ENCODE data around the gene PRDM5.

- TF ChIP-seq ZNF274 (IDR thresholded peaks at IDR 0.05; ENCODE audit: low read depth, low read length), result no peak
- no peak for TF ChIP-seq SUZ12 (IDR thresholded peaks at IDR 0.05; ENCODE audit: extremely low read depth, insufficient read depth, insufficient read length)
- TF ChIP-seq YY1 (IDR thresholded peaks at IDR 0.05; ENCODE audit: insufficient read depth, insufficient read length), result no peak
Measured at GRCh38 chr4:120765260-120765680, 157.3 kb downstream of the PRDM5 start.

Measured in NT2/D1 (cell line).